ENCODE results near the gene LLPH. TPM values are rescaled to one million over a fixed set of nuclear protein-coding genes. Genes with fewer than 3 reads are reported as not detected.
A peak's percentile ranks its signal among the peaks of the same experiment; 100 is the strongest.

Gene LLPH
- total RNA-seq, 1 experiment from 2014 or later, result 31.5 TPM

GRCh38 chr12:66108386-66108785, 22.2 kb downstream of the LLPH start (continued):
- TF ChIP-seq ATF6 (CRISPR knock-in tag; IDR thresholded peaks at IDR 0.05) (no peak), HMGA2 (CRISPR knock-in tag; IDR thresholded peaks at IDR 0.05) (no peak), CBFB (CRISPR knock-in tag; IDR thresholded peaks at IDR 0.05; ENCODE audit: low read depth) (no peak), RELA (CRISPR knock-in tag; IDR thresholded peaks at IDR 0.05; ENCODE audit: borderline replicate concordance) (no peak)

GRCh38 chr12:66107451-66107915, 23.1 kb downstream of the LLPH start:
- TF ChIP-seq GABPB1 (CRISPR knock-in tag; IDR thresholded peaks at IDR 0.05) (peak; percentile 61; the same call in 1 of the 2 replicates), SMAD4 (CRISPR knock-in tag; IDR thresholded peaks at IDR 0.05) (no peak), CTCF (IDR thresholded peaks at IDR 0.05) (peak; percentile 85)
- ATAC-seq, result peak; percentile 87
- Mint-ChIP-seq H3K9me3 (peaks cover 6% of the 10 kb centered on the region), H3K27ac (peak overlapping the region; percentile 69), H3K4me3 (no peak overlapping the region), H3K36me3 (no peaks in the 10 kb centered on the region), H3K27me3 (ENCODE audit: low read depth) (no peaks in the 10 kb centered on the region; the same call in 1 of the 2 replicates), H3K4me1 (peaks cover 21% of the 10 kb centered on the region)
- CTCF ChIA-PET, result interaction anchor here (0.5 to 2.0 kb wide), 11 partner anchors 13 to 1725 kb away, joined by 3 to 22 read pairs (median 3); partner anchors contain the start of gene HELB
- POLR2A ChIA-PET, result no interaction called here
- DNase-seq (ENCODE audit: low spot score), result peak; percentile 36

GRCh38 chr12:66103016-66103913, 27.3 kb downstream of the LLPH start:
- Mint-ChIP-seq H3K27me3 (ENCODE audit: low read depth) (peaks cover 5% of the 10 kb centered on the region), H3K4me1 (peaks cover 13% of the 10 kb centered on the region), H3K9me3 (peaks cover 35% of the 10 kb centered on the region), H3K36me3 (peaks cover 19% of the 10 kb centered on the region), H3K4me3 (no peak overlapping the region), H3K27ac (no peak overlapping the region)
- DNase-seq (ENCODE audit: low spot score), result peak; percentile 62
- ChIA-PET POLR2A (no interaction called here), CTCF (interaction anchor here (0.6 to 1.8 kb wide), 5 partner anchors 16 to 547 kb away, joined by 3 to 6 read pairs (median 4); partner anchors contain the start of gene LLPH)
- TF ChIP-seq ZBTB21 (CRISPR knock-in tag; IDR thresholded peaks at IDR 0.05; ENCODE audit: borderline replicate concordance) (no peak), ZNF532 (CRISPR knock-in tag; IDR thresholded peaks at IDR 0.05; ENCODE audit: borderline replicate concordance) (no peak), SOX15 (CRISPR knock-in tag; IDR thresholded peaks at IDR 0.05) (no peak)
- ATAC-seq, result peak; percentile 62

Measured in WTC11 (cell line).